ENCODE data around the gene KHDC1.
A peak's percentile ranks its signal among the peaks of the same experiment; 100 is the strongest.
"Not testable (repeated sequence)": the region's sequence is repeated elsewhere in the genome, so short reads cannot be mapped to it uniquely, and the experiment has no call there.

KHDC1 gene

GRCh38 chr6:73262671-73263569, at the start of gene KHDC1:
Gene KHDC1, minus strand, starts transcription at chr6:73263196. Its CDS starts 20,679 bp downstream, at chr6:73242517.
- Mint-ChIP-seq H3K9me3 (no peaks in the 10 kb centered on the region), H3K27me3 (no peaks in the 10 kb centered on the region), H3K27ac (peak within 1 kb of the TSS; percentile 70), H3K36me3 (ENCODE audit: low read depth) (peaks cover 16% of the 10 kb centered on the region), H3K4me1 (peaks cover 26% of the 10 kb centered on the region), H3K4me3 (peak within 1 kb of the TSS; percentile 85)
- peak; percentile 66 for DNase-seq
- peak; percentile 96 for ATAC-seq

GRCh38 chr6:73310503-73310845, 47.5 kb upstream of the KHDC1 start:
- Mint-ChIP-seq H3K27me3 (peaks cover 51% of the 10 kb centered on the region), H3K4me3 (peak overlapping the region; percentile 89), H3K4me1 (peaks cover 23% of the 10 kb centered on the region)
- not testable (repeated sequence) for H3K27ac Mint-ChIP-seq; H3K36me3 Mint-ChIP-seq (ENCODE audit: low read depth); DNase-seq; ATAC-seq; H3K9me3 Mint-ChIP-seq

GRCh38 chr6:73309785-73310502, 46.9 kb upstream of the KHDC1 start:
- Mint-ChIP-seq H3K36me3 (ENCODE audit: low read depth) (no peaks in the 10 kb centered on the region), H3K4me3 (peak overlapping the region; percentile 89), H3K4me1 (peaks cover 23% of the 10 kb centered on the region), H3K9me3 (no peaks in the 10 kb centered on the region), H3K27me3 (peaks cover 46% of the 10 kb centered on the region), H3K27ac (peak overlapping the region; percentile 83)
- DNase-seq (peak; percentile 77), ATAC-seq (peak; percentile 94)

DNA sequence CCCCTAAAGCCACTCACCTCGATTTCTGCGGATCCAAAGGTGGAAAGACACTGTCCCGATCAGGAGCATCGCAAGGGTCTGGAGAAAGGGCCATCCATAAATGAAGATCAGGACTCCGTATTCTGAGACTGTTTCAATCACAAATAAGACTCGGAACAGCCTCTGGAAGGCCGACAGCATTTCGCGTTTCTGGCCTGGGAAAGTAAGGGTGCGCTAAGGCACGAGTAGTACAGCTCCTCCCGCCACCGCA, 46.5 kb upstream of the KHDC1 start:
- peak overlapping the region; percentile 83 for H3K27ac Mint-ChIP-seq
- peak; percentile 51 for ATAC-seq
- peak overlapping the region; percentile 89 for H3K4me3 Mint-ChIP-seq

GRCh38 chr6:73308712-73309534, 45.9 kb upstream of the KHDC1 start:
- Mint-ChIP-seq H3K36me3 (ENCODE audit: low read depth) (no peaks in the 10 kb centered on the region), H3K27ac (peak overlapping the region; percentile 83), H3K27me3 (peaks cover 41% of the 10 kb centered on the region), H3K4me1 (peaks cover 21% of the 10 kb centered on the region), H3K9me3 (no peaks in the 10 kb centered on the region), H3K4me3 (peak overlapping the region; percentile 89)
- ATAC-seq: no peak
- no peak for DNase-seq

More for the DNA sequence above, 46.5 kb upstream of the KHDC1 start:
- H3K9me3 Mint-ChIP-seq: no peaks in the 10 kb centered on the region
- no peak for DNase-seq
- H3K36me3 Mint-ChIP-seq (ENCODE audit: low read depth): no peaks in the 10 kb centered on the region
- peaks cover 23% of the 10 kb centered on the region for H3K4me1 Mint-ChIP-seq
- H3K27me3 Mint-ChIP-seq: peaks cover 44% of the 10 kb centered on the region

DNA sequence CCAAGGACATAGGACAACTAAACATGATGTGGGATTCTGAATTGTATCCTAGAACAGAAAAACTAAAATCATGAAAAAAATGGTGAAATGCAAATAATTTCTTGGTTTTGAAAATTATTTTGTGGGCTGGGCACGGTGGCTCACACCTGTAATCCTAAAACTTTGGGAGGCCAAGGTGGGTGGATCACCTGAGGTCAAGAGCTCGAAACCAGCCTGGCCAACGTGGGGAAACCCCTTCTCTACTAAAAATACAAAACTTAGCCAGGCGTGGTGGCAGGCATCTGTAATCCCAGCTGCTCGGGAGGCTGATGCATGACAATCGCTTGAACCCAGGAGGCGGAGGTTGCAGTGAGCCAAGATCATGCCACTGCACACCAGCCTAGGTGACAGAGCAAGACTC, 40.8 kb upstream of the KHDC1 start:
- not testable (repeated sequence) for ATAC-seq; H3K4me3 Mint-ChIP-seq; H3K9me3 Mint-ChIP-seq; H3K36me3 Mint-ChIP-seq (ENCODE audit: low read depth); DNase-seq; H3K27ac Mint-ChIP-seq; H3K4me1 Mint-ChIP-seq; H3K27me3 Mint-ChIP-seq

- no peaks in the 10 kb centered on the region for H3K9me3 Mint-ChIP-seq
- peaks cover 5% of the 10 kb centered on the region for H3K36me3 Mint-ChIP-seq (ENCODE audit: low read depth)
- no peak for ATAC-seq
- H3K27ac Mint-ChIP-seq: no peak overlapping the region
- DNase-seq: no peak
- H3K27me3 Mint-ChIP-seq: peaks cover 4% of the 10 kb centered on the region
- H3K4me3 Mint-ChIP-seq: no peak overlapping the region
- H3K4me1 Mint-ChIP-seq: peaks cover 4% of the 10 kb centered on the region
Measured at GRCh38 chr6:73302339-73302738, 39.3 kb upstream of the KHDC1 start.

DNA sequence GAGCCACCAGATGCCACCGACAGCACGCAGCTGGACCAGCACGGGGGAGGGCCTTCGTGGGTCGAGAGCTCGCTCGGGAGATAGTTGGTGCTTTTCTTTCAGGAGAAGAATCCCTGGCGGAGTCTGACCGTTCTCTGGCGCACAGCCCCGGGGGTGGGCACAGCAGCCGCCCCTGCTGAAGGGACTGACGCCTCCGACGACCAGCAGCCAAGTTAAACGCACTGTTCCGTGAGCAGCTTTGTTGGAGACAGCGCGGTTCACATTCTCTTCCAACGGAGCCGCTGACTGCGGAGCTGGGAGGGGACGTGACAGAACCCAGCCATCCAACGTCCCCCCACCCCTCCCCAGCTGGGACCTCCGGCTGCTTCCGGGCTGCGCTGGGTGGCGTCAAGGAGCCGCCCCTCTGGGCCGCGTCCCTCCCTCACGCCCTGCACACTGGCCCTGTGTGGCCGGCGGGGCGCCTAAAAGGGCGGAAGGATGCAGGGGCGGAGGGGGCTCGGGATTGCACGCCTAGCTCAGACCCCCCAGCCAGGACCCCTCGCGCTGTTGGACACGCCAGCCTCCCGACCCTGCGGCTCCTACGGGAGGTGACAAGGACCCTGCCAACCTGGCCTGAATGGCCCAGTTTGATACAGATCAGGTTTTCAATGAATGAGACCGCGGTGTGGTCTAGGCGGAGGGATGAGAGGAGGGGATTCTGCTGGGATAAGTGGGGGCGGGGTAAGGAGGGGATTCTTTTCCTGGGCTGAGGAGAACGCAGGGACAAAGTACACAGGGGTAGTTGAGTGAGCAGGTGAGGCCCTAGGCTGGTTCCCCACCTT, 36.4 kb upstream of the KHDC1 start:
- no peak overlapping the region for H3K27ac Mint-ChIP-seq
- H3K4me1 Mint-ChIP-seq: peaks cover 4% of the 10 kb centered on the region
- DNase-seq (no peak), ATAC-seq (no peak)
- peaks cover 4% of the 10 kb centered on the region for H3K27me3 Mint-ChIP-seq
- no peaks in the 10 kb centered on the region for H3K9me3 Mint-ChIP-seq
- H3K4me3 Mint-ChIP-seq: no peak overlapping the region
- peaks cover 5% of the 10 kb centered on the region for H3K36me3 Mint-ChIP-seq (ENCODE audit: low read depth)

GRCh38 chr6:73293331-73293730, 30.3 kb upstream of the KHDC1 start:
- Mint-ChIP-seq H3K4me3 (no peak overlapping the region), H3K27ac (no peak overlapping the region), H3K36me3 (ENCODE audit: low read depth) (no peaks in the 10 kb centered on the region), H3K9me3 (no peaks in the 10 kb centered on the region), H3K4me1 (no peaks in the 10 kb centered on the region), H3K27me3 (no peaks in the 10 kb centered on the region)
- DNase-seq: no peak
- no peak for ATAC-seq

DNA sequence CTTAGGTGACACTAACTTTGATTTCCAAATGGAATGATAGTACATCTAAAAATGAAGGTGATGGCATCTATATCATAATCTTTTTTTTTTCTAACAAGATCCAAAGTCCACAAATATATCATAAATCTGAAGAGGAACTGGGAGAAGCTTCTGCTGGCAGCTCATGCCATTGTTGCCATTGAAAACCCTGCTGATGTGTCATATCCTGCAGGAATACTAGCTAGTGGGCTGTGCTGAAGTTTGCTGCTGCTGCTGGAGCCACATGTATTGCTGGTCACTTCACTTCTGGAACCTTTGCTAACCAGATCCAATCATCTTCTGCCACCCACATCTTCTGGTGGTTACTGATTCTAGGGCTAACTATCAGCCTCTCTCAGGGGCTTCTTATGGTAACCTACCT, 27.4 kb upstream of the KHDC1 start:
- no peak overlapping the region for H3K27ac Mint-ChIP-seq
- H3K4me3 Mint-ChIP-seq: no peak overlapping the region
- H3K36me3 Mint-ChIP-seq (ENCODE audit: low read depth): no peaks in the 10 kb centered on the region
- H3K4me1 Mint-ChIP-seq: no peaks in the 10 kb centered on the region
- DNase-seq (no peak), ATAC-seq (no peak)
- no peaks in the 10 kb centered on the region for H3K27me3 Mint-ChIP-seq
- H3K9me3 Mint-ChIP-seq: no peaks in the 10 kb centered on the region

DNA sequence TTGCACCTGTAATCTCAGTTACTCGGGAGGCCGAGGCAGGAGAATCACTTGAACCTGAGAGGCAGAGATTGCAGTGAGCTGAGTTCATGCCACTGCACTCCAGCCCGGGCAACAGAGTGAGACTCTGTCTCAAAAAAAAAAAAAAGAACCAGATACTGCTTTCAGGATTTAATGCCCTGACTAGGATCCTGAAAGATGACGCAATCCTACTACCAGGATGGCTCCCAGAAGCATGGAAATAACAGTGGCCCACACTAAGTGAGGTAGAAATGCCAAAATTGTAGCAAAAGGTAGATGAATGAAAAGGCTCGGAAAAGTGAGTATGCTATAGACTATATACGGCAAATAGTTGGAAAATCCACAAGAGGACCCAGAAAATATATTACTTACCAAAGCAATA, 23.8 kb upstream of the KHDC1 start:
- no peak overlapping the region for H3K27ac Mint-ChIP-seq
- H3K9me3 Mint-ChIP-seq: no peaks in the 10 kb centered on the region
- no peaks in the 10 kb centered on the region for H3K36me3 Mint-ChIP-seq (ENCODE audit: low read depth)
- DNase-seq (no peak), ATAC-seq (no peak)
- no peaks in the 10 kb centered on the region for H3K4me1 Mint-ChIP-seq
- no peak overlapping the region for H3K4me3 Mint-ChIP-seq
- no peaks in the 10 kb centered on the region for H3K27me3 Mint-ChIP-seq

DNA sequence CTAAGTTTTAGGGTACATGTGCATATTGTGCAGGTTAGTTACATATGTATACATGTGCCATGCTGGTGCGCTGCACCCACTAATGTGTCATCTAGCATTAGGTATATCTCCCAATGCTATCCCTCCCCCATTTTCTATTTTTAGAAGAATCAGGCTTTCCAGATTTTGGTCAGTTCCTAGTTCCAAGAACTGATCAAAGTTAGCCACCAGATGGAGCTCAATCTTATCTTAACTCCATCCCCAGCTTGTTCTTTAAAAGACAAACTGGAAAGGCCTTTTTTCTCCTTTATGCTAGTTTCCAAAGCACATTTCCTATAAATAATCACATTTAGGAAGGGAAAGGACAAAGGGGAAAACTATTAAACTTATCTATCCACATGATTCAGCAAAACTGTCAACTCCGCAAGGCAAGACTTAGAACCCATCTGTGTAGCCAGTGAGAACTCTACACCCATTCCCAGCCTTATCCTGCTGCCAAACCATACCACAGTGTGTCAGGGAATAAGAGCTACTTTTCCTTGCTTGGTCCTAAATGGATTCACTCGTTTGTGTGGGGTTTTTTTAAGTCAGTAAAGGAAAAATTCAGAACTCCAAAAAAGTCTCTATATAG, 22.8 kb upstream of the KHDC1 start:
- H3K9me3 Mint-ChIP-seq: no peaks in the 10 kb centered on the region
- H3K27me3 Mint-ChIP-seq: no peaks in the 10 kb centered on the region
- DNase-seq (no peak), ATAC-seq (no peak)
- no peaks in the 10 kb centered on the region for H3K36me3 Mint-ChIP-seq (ENCODE audit: low read depth)
- no peak overlapping the region for H3K27ac Mint-ChIP-seq
- no peak overlapping the region for H3K4me3 Mint-ChIP-seq
- no peaks in the 10 kb centered on the region for H3K4me1 Mint-ChIP-seq

- no peaks in the 10 kb centered on the region for H3K4me1 Mint-ChIP-seq
- H3K9me3 Mint-ChIP-seq: no peaks in the 10 kb centered on the region
- no peaks in the 10 kb centered on the region for H3K36me3 Mint-ChIP-seq (ENCODE audit: low read depth)
- no peak overlapping the region for H3K27ac Mint-ChIP-seq
- no peak for ATAC-seq
- no peak overlapping the region for H3K4me3 Mint-ChIP-seq
- H3K27me3 Mint-ChIP-seq: no peaks in the 10 kb centered on the region
- no peak for DNase-seq
Measured at GRCh38 chr6:73282871-73283270, 19.9 kb upstream of the KHDC1 start.

GRCh38 chr6:73281684-73282083, 18.7 kb upstream of the KHDC1 start:
- not testable (repeated sequence) for H3K27me3 Mint-ChIP-seq; H3K27ac Mint-ChIP-seq; ATAC-seq; H3K36me3 Mint-ChIP-seq (ENCODE audit: low read depth); H3K4me3 Mint-ChIP-seq; H3K4me1 Mint-ChIP-seq; H3K9me3 Mint-ChIP-seq; DNase-seq

All from activated naive CD8-positive, alpha-beta T cell treated with anti-CD3 and anti-CD28 coated beads, Interleukin-2, amount 50 U/mL, for 24 hours (primary cell).